A549 (cell line): ENCODE results near the gene SHISA8. TPM values are rescaled to one million over a fixed set of nuclear protein-coding genes. Genes with fewer than 3 reads are reported as not detected.

Experiments
- ATAC-seq, 2 experiments: fragments of 200-7000 bp in 1 of 2; fragments of >200 bp in 1 of 2; cut with Nextera tagmentation in 1 of 2; cut with Tn5 transposase in 1 of 2; 3 replicates each; pipeline versions ENCODE4 v1.8.0 to v1.9.1; 2018 to 2020; ENCODE audit warnings: mild to moderate bottlenecking in 1 of 2, moderate library complexity in 1 of 2
- CTCF ChIA-PET: fragments of 300-600 bp; sonication (Branson Sonifier 250); formaldehyde crosslinking; extraction: SDS; loops from one replicate; lab custom pipeline; 2021; ENCODE audit warnings: antibody characterized with exemption, inconsistent platforms; lab: Yijun Ruan, JAX
- POLR2A ChIA-PET: fragments of 350-600 bp; formaldehyde crosslinking; extraction: SDS; loops from one replicate; lab custom pipeline; 2021; ENCODE audit warnings: antibody characterized with exemption, inconsistent platforms; lab: Yijun Ruan, JAX
- DNase-seq, 2 experiments: peaks; one replicate each; pipeline versions ENCODE4 v3.0.0 to v3.0.0-alpha.2; 2011 to 2016; ENCODE audit warnings: low read depth in 1 of 2, low spot score in 1 of 2
- FAIRE-seq: peaks from 2 replicates; lab custom pipeline; 2011; peaks lifted over from hg19 to GRCh38; lab: Jason Lieb, UNC
- H3K27ac ChIP-seq, 2 experiments: fragments of >200 bp; sonication (Bioruptor Twin); formaldehyde crosslinking; 3 replicates each; pipeline ENCODE4 v1.5.1; 2016 to 2017
- H3K4me1 ChIP-seq: fragments of >200 bp; sonication (Bioruptor Twin); formaldehyde crosslinking; 3 replicates; pipeline ENCODE4 v1.6.1; 2016
- H3K4me2 ChIP-seq: fragments of >200 bp; sonication (Bioruptor Twin); formaldehyde crosslinking; 3 replicates; pipeline ENCODE4 v1.6.1; 2016
- H3K4me3 ChIP-seq: fragments of >200 bp; sonication (Bioruptor Twin); formaldehyde crosslinking; 3 replicates; pipeline ENCODE4 v1.5.1; 2016
- H3K9me3 ChIP-seq: fragments of >200 bp; sonication (Bioruptor Twin); formaldehyde crosslinking; 3 replicates; pipeline ENCODE4 v1.6.1; 2016
- BHLHE40 ChIP-seq: IDR thresholded peaks from 2 replicates; pipeline ENCODE4 v1.6.1; 2012; ENCODE audit warnings: low read depth, low read length, inconsistent platforms
- CBX2 ChIP-seq: fragments of 200-600 bp; sonication (generic); IDR thresholded peaks from 2 replicates; pipeline ENCODE4 v1.6.1; 2016; ENCODE audit warnings: low read depth, mild to moderate bottlenecking, borderline replicate concordance
- CHD2 ChIP-seq: fragments of 150-350 bp; IDR thresholded peaks from 2 replicates; pipeline ENCODE4 v1.6.1; 2014; ENCODE audit warnings: low read length; ENCODE audit not compliant: partially characterized antibody
- ESRRA ChIP-seq: fragments of 150-350 bp; IDR thresholded peaks from 2 replicates; pipeline ENCODE4 v1.6.1; 2014; ENCODE audit warnings: mild to moderate bottlenecking, low read length, borderline replicate concordance
- FOSL2 ChIP-seq, 2 experiments: fragments of 450-650 bp in 1 of 2; fragments of >200 bp in 1 of 2; sonication (Bioruptor Twin) in 1 of 2; formaldehyde crosslinking; IDR thresholded peaks; 2 replicates each; pipeline versions ENCODE4 v1.5.0 to v1.6.1; 2016 to 2020; ENCODE audit warnings: mild to moderate bottlenecking in 1 of 2, moderate library complexity in 1 of 2
- FOXS1 ChIP-seq: fragments of 250-450 bp; sonication (Bioruptor Pico); IDR thresholded peaks from 2 replicates; pipeline ENCODE4 v1.5.0; 2020; ENCODE audit warnings: mild to moderate bottlenecking, moderate library complexity
- GATA3 ChIP-seq: IDR thresholded peaks from 2 replicates; pipeline ENCODE4 v1.6.1; 2012; ENCODE audit warnings: borderline replicate concordance
- HOXB13 ChIP-seq: fragments of 250-450 bp; sonication (Bioruptor Pico); IDR thresholded peaks from 2 replicates; pipeline ENCODE4 v1.5.0; 2020; ENCODE audit warnings: low read depth, mild to moderate bottlenecking, moderate library complexity
- JUN ChIP-seq, 2 experiments: fragments of >200 bp; sonication (Bioruptor Twin); formaldehyde crosslinking; IDR thresholded peaks; 2 replicates in 1 of 2; 3 replicates in 1 of 2; pipeline ENCODE4 v1.6.1; 2016 to 2017
- MYC ChIP-seq: IDR thresholded peaks from 2 replicates; pipeline ENCODE4 v1.6.1; 2012; ENCODE audit warnings: mild to moderate bottlenecking, inconsistent platforms, low read length, improper control_type of control experiment, borderline replicate concordance
- NFE2L2 ChIP-seq: fragments of 150-350 bp; conservative IDR thresholded peaks from 2 replicates; pipeline ENCODE4 v1.6.1; 2014; ENCODE audit warnings: low read length
- NR3C1 ChIP-seq: fragments of >200 bp; sonication (Bioruptor Twin); formaldehyde crosslinking; IDR thresholded peaks from 3 replicates; pipeline ENCODE4 v1.6.1; 2017
- POLR2AphosphoS2 ChIP-seq: conservative IDR thresholded peaks from 2 replicates; pipeline ENCODE4 v1.6.1; 2012; ENCODE audit warnings: low read length, improper control_type of control experiment, inconsistent platforms
- RARB ChIP-seq: fragments of 250-450 bp; sonication (Bioruptor Pico); IDR thresholded peaks from 2 replicates; pipeline ENCODE4 v1.8.0; 2021; ENCODE audit warnings: mild to moderate bottlenecking, moderate library complexity
- ZFP36 ChIP-seq: fragments of 450-650 bp; IDR thresholded peaks from 2 replicates; pipeline ENCODE4 v1.6.1; 2014; ENCODE audit warnings: borderline replicate concordance; ENCODE audit not compliant: partially characterized antibody
- WGBS: methylation state at CpG from one replicate; pipeline ENCODE4 v1.1.6; 2017; ENCODE audit errors: missing lambda C conversion rate; 5-methylcytosine and 5-hydroxymethylcytosine counted together
- polyA plus RNA-seq, 4 experiments: library from polyadenylated mRNA; depleted of rRNA in 3 of 4; stranded (reverse); fragments of >200 nt; fragmentation: RNase III in 1 of 4; extraction: RNeasy Plus Mini Kit Qiagen cat#74134 plus additional on column Dnase treatment in 1 of 4; gene quantifications; 2 replicates in 3 of 4; 3 replicates in 1 of 4; pipeline ENCODE4 v1.2.3, GENCODE V29; 2011 to 2017
- TF ChIP-seq, protein P1 (sequence below): fragments of 150-350 bp; IDR thresholded peaks from 2 replicates; pipeline ENCODE4 v1.6.1; 2014; ENCODE audit warnings: low read depth, mild to moderate bottlenecking, low read length
- TF ChIP-seq, protein P2 (sequence below): IDR thresholded peaks from 2 replicates; pipeline ENCODE4 v1.6.1; 2012; ENCODE audit warnings: low read depth, borderline replicate concordance
- TF ChIP-seq, protein P3 (sequence below): IDR thresholded peaks from 2 replicates; pipeline ENCODE4 v1.6.1; 2012
- TF ChIP-seq, protein P4 (sequence below): fragments of >200 bp; sonication (Bioruptor Twin); formaldehyde crosslinking; IDR thresholded peaks from 2 replicates; pipeline ENCODE4 v1.6.1; 2016
- TF ChIP-seq, protein P5 (sequence below): fragments of >200 bp; sonication (Bioruptor Twin); formaldehyde crosslinking; IDR thresholded peaks from 3 replicates; pipeline ENCODE4 v1.5.1; 2016
- TF ChIP-seq, protein P6 (sequence below): fragments of 200-600 bp; sonication (generic); IDR thresholded peaks from 2 replicates; pipeline ENCODE4 v1.6.1; 2016; ENCODE audit warnings: antibody characterized with exemption, mild to moderate bottlenecking, moderate library complexity
- TF ChIP-seq, protein P7 (sequence below): fragments of 450-650 bp; IDR thresholded peaks from 2 replicates; pipeline ENCODE4 v1.6.1; 2014; ENCODE audit warnings: antibody characterized with exemption
- TF ChIP-seq, protein P8 (sequence below): fragments of 250-450 bp; sonication (Bioruptor Pico); IDR thresholded peaks from 2 replicates; pipeline ENCODE4 v1.5.0; 2020; ENCODE audit warnings: low read depth, mild to moderate bottlenecking, moderate library complexity

SHISA8 gene
- polyA plus RNA-seq, 2 of the 4 experiments (the other 2 are of a cell fraction) = 0.15 TPM; not detected in 1

DNA sequence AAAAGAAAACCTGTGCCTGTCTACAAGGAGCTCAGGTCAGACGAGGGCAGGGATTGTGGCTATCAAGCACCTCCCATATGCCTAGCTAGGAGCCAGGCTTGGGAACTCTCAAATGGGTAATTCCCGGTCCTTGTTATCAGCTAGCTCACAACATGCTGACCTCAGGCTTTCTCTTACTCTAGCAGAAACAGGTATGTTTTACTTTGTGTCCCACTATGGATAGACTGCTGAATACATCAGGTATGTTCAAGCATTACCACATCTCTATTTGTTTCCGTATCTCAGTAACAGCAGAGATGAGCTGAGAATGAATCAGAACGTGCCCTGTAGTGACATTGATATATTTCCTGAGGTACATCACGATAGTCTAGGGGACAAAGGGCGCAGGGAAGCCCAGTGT, 29.4 kb downstream of the SHISA8 start:
- ChIA-PET CTCF (interaction anchor here (2.0 kb wide), 1 partner anchor 40 kb away, joined by 4 read pairs; no protein-coding TSS in a partner anchor), POLR2A (no interaction called here)
- H3K9me3 ChIP-seq = no peaks in the 10 kb centered on the region
- H3K4me3 ChIP-seq = no peak overlapping the region
- WGBS = 67% methylated on average over 6 of the region's 6 CpGs
- DNase-seq (no peak), ATAC-seq (peak in 1 of 2 experiments; percentile 47; a peak in 3 of 6 replicates), FAIRE-seq (no peak)
- no peak overlapping the region for H3K4me2 ChIP-seq
- H3K4me1 ChIP-seq = peaks cover 5% of the 10 kb centered on the region; the same call in 1 of the 3 replicates
- no peak overlapping the region for H3K27ac ChIP-seq
- TF ChIP-seq ZFP36 (peak; percentile 5), NFE2L2 (no peak), ESRRA (no peak), FOXS1 (CRISPR knock-in tag) (no peak), CBX2 (no peak)
- TF ChIP-seq, protein P1, sequence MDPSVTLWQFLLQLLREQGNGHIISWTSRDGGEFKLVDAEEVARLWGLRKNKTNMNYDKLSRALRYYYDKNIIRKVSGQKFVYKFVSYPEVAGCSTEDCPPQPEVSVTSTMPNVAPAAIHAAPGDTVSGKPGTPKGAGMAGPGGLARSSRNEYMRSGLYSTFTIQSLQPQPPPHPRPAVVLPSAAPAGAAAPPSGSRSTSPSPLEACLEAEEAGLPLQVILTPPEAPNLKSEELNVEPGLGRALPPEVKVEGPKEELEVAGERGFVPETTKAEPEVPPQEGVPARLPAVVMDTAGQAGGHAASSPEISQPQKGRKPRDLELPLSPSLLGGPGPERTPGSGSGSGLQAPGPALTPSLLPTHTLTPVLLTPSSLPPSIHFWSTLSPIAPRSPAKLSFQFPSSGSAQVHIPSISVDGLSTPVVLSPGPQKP = no peak

DNA sequence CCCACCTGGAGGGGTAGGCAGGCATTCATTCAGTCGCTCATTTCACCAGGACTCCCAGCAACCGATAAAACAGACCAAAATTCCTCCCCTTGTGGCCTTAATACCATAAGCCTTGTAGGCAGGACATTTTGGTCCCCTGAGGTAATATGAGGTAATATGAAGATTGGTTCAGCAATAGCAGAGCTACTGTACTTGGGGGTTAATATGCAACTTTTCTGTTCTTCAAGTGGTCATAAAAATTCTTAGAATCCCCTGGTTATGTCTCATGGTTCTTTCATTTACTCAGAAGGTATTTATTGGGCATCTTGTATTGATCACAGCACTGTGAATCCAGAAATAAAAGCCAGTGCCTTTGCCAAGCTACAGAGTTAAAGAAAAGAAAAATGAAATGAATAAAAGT, 29.8 kb downstream of the SHISA8 start:
- TF ChIP-seq POLR2AphosphoS2 = no peak
- TF ChIP-seq FOSL2 (IDR thresholded peaks at IDR 0.05) = no peak
- TF ChIP-seq FOSL2 (CRISPR knock-in tag; IDR thresholded peaks at IDR 0.05) = no peak
- no peak for TF ChIP-seq BHLHE40
- TF ChIP-seq CBX2 = no peak
- no peak for TF ChIP-seq JUN (IDR thresholded peaks at IDR 0.05)
- TF ChIP-seq CHD2 = no peak
- TF ChIP-seq, protein P2, sequence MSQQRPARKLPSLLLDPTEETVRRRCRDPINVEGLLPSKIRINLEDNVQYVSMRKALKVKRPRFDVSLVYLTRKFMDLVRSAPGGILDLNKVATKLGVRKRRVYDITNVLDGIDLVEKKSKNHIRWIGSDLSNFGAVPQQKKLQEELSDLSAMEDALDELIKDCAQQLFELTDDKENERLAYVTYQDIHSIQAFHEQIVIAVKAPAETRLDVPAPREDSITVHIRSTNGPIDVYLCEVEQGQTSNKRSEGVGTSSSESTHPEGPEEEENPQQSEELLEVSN = no peak
- TF ChIP-seq, protein P3, sequence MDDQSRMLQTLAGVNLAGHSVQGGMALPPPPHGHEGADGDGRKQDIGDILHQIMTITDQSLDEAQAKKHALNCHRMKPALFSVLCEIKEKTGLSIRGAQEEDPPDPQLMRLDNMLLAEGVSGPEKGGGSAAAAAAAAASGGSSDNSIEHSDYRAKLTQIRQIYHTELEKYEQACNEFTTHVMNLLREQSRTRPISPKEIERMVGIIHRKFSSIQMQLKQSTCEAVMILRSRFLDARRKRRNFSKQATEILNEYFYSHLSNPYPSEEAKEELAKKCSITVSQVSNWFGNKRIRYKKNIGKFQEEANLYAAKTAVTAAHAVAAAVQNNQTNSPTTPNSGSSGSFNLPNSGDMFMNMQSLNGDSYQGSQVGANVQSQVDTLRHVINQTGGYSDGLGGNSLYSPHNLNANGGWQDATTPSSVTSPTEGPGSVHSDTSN = no peak
- TF ChIP-seq RARB = no peak
- Histone ChIP-seq H3K4me1 (peaks cover 5% of the 10 kb centered on the region; the same call in 1 of the 3 replicates), H3K4me2 (no peak overlapping the region), H3K27ac (no peak overlapping the region), H3K9me3 (no peaks in the 10 kb centered on the region), H3K4me3 (no peak overlapping the region)
- FAIRE-seq (no peak), DNase-seq (no peak), ATAC-seq (peak in 1 of 2 experiments; percentile 46; a peak in 3 of 6 replicates)
- CTCF ChIA-PET = interaction anchor here (2.0 kb wide), 1 partner anchor 41 kb away, joined by 4 read pairs; no protein-coding TSS in a partner anchor
- POLR2A ChIA-PET = no interaction called here
- 73% methylated on average over 2 of the region's 2 CpGs for WGBS

DNA sequence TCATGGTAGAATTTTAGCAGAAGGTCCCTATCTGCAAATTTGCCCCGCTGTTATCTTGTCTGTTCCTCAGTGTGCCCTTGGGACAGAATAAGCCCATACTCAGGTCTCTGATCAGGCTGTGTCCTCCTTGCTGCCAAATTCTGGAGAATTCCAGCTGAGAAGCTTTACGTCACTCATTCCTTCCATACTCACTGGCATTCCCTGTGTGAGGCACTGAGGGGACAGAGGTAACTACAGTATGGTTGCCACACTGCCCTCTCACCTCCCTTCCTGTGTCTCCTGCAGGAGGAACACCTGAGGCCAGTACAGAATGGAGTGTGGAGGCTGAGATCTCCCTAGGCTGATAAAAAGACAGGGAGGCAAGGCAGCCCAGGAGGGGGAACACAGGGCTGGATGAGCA, 31.5 kb downstream of the SHISA8 start:
- 94% methylated on average over 2 of the region's 2 CpGs for WGBS
- ChIA-PET POLR2A (no interaction called here), CTCF (interaction anchor here (0.6 kb wide), 1 partner anchor 43 kb away, joined by 3 read pairs; the partner anchor contains the start of gene TNFRSF13C)
- H3K9me3 ChIP-seq = no peaks in the 10 kb centered on the region
- no peak for ATAC-seq
- no peak overlapping the region for H3K4me2 ChIP-seq
- no peak overlapping the region for H3K27ac ChIP-seq
- H3K4me3 ChIP-seq = no peak overlapping the region
- no peak for DNase-seq
- no peak for FAIRE-seq
- H3K4me1 ChIP-seq = peaks cover 5% of the 10 kb centered on the region; the same call in 1 of the 3 replicates
- TF ChIP-seq NR3C1 = no peak
- TF ChIP-seq, protein P4, sequence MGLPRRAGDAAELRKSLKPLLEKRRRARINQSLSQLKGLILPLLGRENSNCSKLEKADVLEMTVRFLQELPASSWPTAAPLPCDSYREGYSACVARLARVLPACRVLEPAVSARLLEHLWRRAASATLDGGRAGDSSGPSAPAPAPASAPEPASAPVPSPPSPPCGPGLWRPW = no peak
- TF ChIP-seq GATA3 = no peak
- TF ChIP-seq, protein P5, sequence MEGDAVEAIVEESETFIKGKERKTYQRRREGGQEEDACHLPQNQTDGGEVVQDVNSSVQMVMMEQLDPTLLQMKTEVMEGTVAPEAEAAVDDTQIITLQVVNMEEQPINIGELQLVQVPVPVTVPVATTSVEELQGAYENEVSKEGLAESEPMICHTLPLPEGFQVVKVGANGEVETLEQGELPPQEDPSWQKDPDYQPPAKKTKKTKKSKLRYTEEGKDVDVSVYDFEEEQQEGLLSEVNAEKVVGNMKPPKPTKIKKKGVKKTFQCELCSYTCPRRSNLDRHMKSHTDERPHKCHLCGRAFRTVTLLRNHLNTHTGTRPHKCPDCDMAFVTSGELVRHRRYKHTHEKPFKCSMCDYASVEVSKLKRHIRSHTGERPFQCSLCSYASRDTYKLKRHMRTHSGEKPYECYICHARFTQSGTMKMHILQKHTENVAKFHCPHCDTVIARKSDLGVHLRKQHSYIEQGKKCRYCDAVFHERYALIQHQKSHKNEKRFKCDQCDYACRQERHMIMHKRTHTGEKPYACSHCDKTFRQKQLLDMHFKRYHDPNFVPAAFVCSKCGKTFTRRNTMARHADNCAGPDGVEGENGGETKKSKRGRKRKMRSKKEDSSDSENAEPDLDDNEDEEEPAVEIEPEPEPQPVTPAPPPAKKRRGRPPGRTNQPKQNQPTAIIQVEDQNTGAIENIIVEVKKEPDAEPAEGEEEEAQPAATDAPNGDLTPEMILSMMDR = no peak
- no peak for TF ChIP-seq HOXB13 (CRISPR knock-in tag)
- TF ChIP-seq MYC = no peak
- TF ChIP-seq NFE2L2 = no peak
- TF ChIP-seq, protein P6, sequence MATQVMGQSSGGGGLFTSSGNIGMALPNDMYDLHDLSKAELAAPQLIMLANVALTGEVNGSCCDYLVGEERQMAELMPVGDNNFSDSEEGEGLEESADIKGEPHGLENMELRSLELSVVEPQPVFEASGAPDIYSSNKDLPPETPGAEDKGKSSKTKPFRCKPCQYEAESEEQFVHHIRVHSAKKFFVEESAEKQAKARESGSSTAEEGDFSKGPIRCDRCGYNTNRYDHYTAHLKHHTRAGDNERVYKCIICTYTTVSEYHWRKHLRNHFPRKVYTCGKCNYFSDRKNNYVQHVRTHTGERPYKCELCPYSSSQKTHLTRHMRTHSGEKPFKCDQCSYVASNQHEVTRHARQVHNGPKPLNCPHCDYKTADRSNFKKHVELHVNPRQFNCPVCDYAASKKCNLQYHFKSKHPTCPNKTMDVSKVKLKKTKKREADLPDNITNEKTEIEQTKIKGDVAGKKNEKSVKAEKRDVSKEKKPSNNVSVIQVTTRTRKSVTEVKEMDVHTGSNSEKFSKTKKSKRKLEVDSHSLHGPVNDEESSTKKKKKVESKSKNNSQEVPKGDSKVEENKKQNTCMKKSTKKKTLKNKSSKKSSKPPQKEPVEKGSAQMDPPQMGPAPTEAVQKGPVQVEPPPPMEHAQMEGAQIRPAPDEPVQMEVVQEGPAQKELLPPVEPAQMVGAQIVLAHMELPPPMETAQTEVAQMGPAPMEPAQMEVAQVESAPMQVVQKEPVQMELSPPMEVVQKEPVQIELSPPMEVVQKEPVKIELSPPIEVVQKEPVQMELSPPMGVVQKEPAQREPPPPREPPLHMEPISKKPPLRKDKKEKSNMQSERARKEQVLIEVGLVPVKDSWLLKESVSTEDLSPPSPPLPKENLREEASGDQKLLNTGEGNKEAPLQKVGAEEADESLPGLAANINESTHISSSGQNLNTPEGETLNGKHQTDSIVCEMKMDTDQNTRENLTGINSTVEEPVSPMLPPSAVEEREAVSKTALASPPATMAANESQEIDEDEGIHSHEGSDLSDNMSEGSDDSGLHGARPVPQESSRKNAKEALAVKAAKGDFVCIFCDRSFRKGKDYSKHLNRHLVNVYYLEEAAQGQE = no peak
- TF ChIP-seq, protein P7, sequence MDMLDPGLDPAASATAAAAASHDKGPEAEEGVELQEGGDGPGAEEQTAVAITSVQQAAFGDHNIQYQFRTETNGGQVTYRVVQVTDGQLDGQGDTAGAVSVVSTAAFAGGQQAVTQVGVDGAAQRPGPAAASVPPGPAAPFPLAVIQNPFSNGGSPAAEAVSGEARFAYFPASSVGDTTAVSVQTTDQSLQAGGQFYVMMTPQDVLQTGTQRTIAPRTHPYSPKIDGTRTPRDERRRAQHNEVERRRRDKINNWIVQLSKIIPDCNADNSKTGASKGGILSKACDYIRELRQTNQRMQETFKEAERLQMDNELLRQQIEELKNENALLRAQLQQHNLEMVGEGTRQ = no peak
- TF ChIP-seq, protein P8, sequence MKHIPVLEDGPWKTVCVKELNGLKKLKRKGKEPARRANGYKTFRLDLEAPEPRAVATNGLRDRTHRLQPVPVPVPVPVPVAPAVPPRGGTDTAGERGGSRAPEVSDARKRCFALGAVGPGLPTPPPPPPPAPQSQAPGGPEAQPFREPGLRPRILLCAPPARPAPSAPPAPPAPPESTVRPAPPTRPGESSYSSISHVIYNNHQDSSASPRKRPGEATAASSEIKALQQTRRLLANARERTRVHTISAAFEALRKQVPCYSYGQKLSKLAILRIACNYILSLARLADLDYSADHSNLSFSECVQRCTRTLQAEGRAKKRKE (CRISPR knock-in tag) = no peak
